ENCODE data around the gene PPY.

DNA sequence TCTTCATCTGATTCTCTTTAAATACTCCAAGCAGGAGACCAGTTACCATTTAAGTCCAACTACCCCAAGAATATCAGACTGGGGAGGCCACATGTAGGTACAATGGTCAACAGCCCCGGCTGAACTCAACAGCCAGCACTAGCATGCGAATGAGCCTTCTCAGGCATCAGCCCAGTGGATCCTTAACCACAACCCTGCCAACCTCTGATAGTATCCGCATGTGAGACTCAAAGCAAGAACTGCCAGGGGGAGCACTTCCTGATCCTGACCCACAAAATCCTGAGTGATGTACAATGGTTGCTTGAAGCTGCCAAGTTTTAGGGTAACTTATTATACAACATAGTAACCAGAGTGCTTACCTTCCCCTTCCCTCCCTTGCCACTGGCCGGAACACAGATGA, 7.5 kb upstream of the PPY start:
- TF ChIP-seq CTCF (IDR thresholded peaks at IDR 0.05) (no peak), POLR2A (IDR thresholded peaks at IDR 0.05) (no peak)
